Breast epithelium (tissue), 3 donors: ENCODE data around the gene SUCLG1.

ENCODE experiments used
- CTCF ChIP-seq, 3 donors: fragments of 450-650 bp; IDR thresholded peaks; one replicate each; pipeline ENCODE4 v1.5.1; 2016 to 2017; ENCODE audit warnings: antibody characterized with exemption in 3 of 3, mild to moderate bottlenecking in 3 of 3, moderate library complexity in 3 of 3
- POLR2A ChIP-seq: fragments of 450-650 bp; IDR thresholded peaks from one replicate; pipeline ENCODE4 v1.6.1; 2016; ENCODE audit warnings: antibody characterized with exemption, mild to moderate bottlenecking, moderate library complexity

GRCh38 chr2:84461310-84461709 lies 2.2 kb upstream of the SUCLG1 start:
- no peak for TF ChIP-seq POLR2A
- no peak for TF ChIP-seq CTCF (IDR thresholded peaks at IDR 0.05)
